HG03354 (cell line): ENCODE results near the gene DKK1.

Source experiments
- ATAC-seq: cut with Tn5 transposase; IDR thresholded peaks from one replicate; pipeline ENCODE4 v1.9.1; 2021; ENCODE audit warnings: mild to moderate bottlenecking; ENCODE audit not compliant: unreplicated experiment, poor library complexity, severe bottlenecking

Gene DKK1

GRCh38 chr10:52313933-52314821 lies at the start of gene DKK1:
Gene DKK1, plus strand, starts transcription at chr10:52314281. Its CDS starts 154 bp downstream, at chr10:52314435.
- peak; percentile 63 for ATAC-seq

GRCh38 chr10:52265131-52265926 lies 48.8 kb upstream of the DKK1 start:
- no peak for ATAC-seq

GRCh38 chr10:52266858-52267257 lies 47.2 kb upstream of the DKK1 start:
- no peak for ATAC-seq

- no peak for ATAC-seq
Measured at GRCh38 chr10:52268790-52269189, 45.3 kb upstream of the DKK1 start.

- ATAC-seq, result no peak
Measured at GRCh38 chr10:52269233-52269632, 44.8 kb upstream of the DKK1 start.

- no peak for ATAC-seq
Measured at GRCh38 chr10:52276163-52276562, 37.9 kb upstream of the DKK1 start.

GRCh38 chr10:52276986-52277385 lies 37.1 kb upstream of the DKK1 start:
- ATAC-seq, result no peak

- ATAC-seq, result no peak
Measured at GRCh38 chr10:52279546-52279945, 34.5 kb upstream of the DKK1 start.

- ATAC-seq, result no peak
Measured at GRCh38 chr10:52280051-52280450, 34.0 kb upstream of the DKK1 start.

- ATAC-seq, result no peak
Measured at GRCh38 chr10:52283174-52283573, 30.9 kb upstream of the DKK1 start.

- peak; percentile 82 for ATAC-seq
Measured at GRCh38 chr10:52284416-52285013, 29.6 kb upstream of the DKK1 start.

- ATAC-seq, result no peak
Measured at GRCh38 chr10:52287866-52288265, 26.2 kb upstream of the DKK1 start.

GRCh38 chr10:52297747-52298146 lies 16.3 kb upstream of the DKK1 start:
- peak; percentile 55 for ATAC-seq

GRCh38 chr10:52300599-52301277 lies 13.3 kb upstream of the DKK1 start:
- ATAC-seq, result no peak

GRCh38 chr10:52308251-52309031 lies 5.6 kb upstream of the DKK1 start:
- ATAC-seq, result peak; percentile 91

- no peak for ATAC-seq
Measured at GRCh38 chr10:52312942-52313255, 1.2 kb upstream of the DKK1 start.

GRCh38 chr10:52313256-52313932 lies 687 bp upstream of the DKK1 start:
- peak; percentile 31 for ATAC-seq

- ATAC-seq, result peak; percentile 18
Measured at GRCh38 chr10:52314822-52315552, 906 bp downstream of the DKK1 start.
